ENCODE data around the gene KLF16.
A peak's percentile ranks its signal among the peaks of the same experiment; 100 is the strongest.

KLF16 gene

DNA sequence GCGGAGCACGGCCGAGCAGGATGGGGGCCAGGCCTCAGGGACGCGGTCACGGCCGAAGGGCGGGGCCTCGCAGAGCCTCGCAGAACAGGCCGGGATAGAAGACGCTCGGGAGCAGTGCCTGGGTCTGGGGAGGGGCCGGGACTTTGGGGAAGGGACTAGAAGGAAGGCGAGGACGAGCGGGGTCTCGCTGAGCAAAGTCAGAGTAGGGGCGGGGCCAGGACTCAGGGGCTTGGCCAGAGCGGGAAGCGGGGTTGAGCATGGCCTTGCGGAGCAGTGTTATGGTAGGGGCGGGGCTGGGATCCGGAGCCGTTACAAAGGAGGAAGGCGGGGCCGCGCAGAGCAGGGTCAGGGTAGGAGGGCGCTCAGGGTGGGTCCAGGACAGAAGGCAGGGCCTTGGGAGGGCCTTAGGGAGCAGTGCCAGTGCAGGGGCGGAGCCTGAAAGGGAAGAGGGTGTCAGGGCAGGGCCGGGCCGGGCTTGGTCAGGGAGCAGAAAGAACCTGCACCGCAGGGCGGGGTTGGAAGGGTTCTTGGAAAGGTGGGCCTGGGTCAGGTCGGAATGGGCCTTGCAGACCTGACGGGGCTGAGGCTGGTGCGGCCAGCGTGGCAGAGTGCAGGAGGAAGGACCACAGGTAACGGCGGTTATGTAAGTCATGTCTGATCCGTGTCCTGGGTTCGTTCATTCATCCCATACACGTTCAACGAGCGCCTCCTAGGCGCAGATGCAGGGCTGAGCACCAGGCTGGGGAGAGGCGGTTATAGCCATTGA, 50.8 kb downstream of the KLF16 start:
- DNase-seq (ENCODE audit: low read depth, low spot score): peak; percentile 73
- H3K27ac ChIP-seq: no peak overlapping the region

- DNase-seq (ENCODE audit: low read depth, low spot score): no peak
- H3K27ac ChIP-seq: no peak within 1 kb of the TSS
These were observed 51.4 kb downstream of the KLF16 start, which contains the start of gene ATP8B3 for GRCh38 chr19:1811942-1812425. TSS of gene ATP8B3 (minus strand) at chr19:1812276. CDS start at chr19:1811736, 540 bp downstream.

DNA sequence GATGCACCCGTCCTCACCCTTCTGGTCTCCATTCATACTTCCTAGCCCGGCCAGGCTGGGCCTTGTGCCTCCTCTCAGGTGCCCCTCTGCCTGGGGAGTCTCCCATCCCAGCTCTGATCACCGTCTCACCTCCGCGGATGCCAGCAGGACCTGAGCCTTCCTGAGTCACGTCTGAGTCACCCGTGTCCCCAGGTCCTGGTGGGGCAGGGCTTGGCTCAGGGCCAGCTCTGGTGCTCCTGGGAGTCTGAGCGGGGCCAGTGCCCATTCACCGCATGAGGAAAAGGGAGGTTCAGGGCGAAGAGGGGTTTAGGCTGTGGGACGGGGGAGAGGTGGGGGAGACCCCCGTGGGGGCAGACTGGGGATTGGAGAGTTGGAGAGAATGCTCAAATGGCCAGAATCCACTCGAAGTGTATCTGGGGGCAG, 51.9 kb downstream of the KLF16 start:
- DNase-seq (ENCODE audit: low read depth, low spot score): peak; percentile 29
- no peak overlapping the region for H3K27ac ChIP-seq

- DNase-seq (ENCODE audit: low read depth, low spot score): no peak
- no peak overlapping the region for H3K27ac ChIP-seq
These were observed 52.8 kb downstream of the KLF16 start for GRCh38 chr19:1810439-1811160.

- no peak overlapping the region for H3K27ac ChIP-seq
- no peak for DNase-seq (ENCODE audit: low read depth, low spot score)
These were observed 53.7 kb downstream of the KLF16 start for GRCh38 chr19:1809678-1810077.

DNA sequence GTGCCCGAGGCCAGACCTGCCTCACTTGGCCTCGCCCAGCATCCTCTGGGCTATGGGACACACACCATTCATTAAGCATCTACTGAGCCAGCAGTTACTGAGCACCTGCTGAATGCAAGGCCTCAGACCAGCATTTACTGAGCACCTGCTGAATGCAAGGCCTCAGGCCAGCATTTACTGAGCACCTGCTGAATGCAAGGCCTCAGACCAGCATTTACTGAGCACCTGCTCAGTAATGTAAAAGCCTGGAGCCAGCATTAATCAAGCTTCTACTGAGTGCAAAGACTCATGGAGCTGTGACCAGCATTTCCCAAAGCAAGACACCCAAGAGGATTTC, 55.0 kb downstream of the KLF16 start:
- no peak for DNase-seq (ENCODE audit: low read depth, low spot score)
- no peak overlapping the region for H3K27ac ChIP-seq

DNA sequence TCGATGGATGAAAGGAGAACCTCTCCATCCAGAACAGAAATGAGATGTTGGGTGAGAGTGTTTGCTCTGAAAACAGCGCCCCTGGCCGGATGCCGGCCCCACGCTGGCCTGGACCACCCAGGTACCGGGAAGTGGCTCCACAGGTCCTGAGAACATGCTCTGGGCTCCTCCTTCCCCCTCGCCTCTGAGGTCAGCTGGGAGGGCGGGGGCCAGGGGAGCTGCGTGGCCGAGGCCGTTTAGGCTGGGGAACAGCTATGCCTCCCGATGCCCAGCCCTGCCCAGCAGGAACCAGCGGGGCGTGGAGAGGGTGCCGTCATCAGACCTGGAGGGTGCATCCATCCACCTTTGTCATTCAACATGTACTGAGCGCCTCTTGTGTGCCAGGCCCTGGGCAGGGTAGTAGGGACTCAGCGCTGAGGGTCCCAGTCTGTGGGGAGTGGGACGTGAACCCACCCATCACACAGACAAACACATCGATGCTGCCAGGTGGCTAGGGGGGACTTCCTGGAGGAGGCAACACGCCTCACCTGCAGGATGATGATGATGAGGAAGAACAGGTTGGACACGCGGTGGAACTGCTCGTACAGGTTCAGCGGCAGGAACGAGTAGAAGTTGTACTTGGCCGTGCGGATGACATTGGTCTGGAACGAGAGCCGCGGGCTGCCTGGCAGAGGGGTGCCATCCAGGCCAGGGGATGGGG, 55.5 kb downstream of the KLF16 start:
- DNase-seq (ENCODE audit: low read depth, low spot score): no peak
- no peak overlapping the region for H3K27ac ChIP-seq

DNA sequence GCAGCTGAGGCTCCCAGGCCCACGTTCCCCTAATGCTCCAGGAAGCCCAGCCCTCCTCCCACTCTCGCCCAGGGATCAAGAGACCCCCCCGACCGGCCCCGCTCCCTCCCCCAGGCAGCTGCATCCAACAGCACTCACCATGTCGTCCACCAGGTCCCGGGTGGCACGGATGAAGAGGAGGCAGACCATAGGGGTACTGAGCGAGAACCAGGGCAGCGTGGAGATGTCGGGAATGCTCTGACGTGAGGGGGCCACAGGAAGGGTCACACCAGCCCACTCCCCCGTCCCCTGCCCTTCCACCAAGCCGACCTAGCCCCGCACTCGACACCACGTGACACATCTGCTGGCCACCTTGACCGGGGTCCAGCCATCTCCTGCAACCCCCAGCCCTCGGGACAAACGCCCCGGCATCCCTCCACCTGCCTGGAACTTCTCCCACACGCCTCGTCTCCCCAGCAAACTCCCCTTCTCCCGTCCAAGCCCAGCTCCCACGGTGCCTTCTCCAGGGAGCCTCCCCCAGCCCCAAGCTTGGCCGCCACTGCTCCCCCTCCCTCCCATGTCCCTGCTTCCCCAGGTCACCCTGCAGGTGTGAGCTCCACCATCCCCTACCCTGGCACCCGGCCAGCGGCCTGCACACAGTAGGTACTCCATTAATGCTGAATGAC, 56.2 kb downstream of the KLF16 start:
- no peak overlapping the region for H3K27ac ChIP-seq
- no peak for DNase-seq (ENCODE audit: low read depth, low spot score)

DNA sequence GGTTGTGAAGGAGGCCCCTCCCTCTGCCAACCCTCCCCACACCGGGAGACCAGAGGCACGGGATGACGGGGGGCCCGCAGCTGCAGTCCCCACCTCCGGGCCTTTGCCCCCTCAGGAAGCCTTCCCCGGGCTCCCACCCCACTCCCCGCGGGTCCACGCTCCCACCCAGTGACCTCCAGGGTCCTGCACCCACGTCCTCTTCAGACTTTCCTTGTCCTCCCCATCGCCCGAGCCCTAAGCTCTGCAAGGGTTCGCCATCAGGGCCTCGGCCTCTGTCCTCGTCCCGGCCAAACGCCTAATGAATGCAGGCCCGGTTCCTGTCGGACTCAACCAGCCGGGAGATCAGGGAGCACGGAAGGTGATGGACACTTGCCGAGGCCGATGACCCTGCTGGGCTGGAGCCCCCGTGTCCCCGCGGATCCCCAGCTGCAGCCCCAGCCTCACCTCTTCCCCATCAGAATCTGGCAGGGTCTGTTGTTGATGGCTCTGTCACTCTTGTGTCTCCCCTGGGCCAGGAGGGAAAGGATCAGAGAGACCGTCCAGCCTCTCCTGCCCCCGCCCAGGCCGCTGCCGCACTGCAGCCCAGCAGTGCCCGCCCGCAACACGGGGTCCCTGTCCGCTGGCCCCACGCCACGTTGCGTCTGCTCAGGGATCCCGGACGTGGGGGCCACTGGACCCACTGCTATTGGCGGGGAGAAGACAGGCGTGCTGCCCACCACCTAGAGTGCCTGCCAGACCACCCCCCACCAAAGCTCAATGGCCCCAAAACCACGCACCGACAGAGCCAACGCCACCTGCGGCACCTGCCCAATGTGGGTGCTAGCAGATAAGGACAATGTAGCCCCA, 57.0 kb downstream of the KLF16 start:
- DNase-seq (ENCODE audit: low read depth, low spot score): no peak
- no peak overlapping the region for H3K27ac ChIP-seq

GRCh38 chr19:1805401-1806183, 57.8 kb downstream of the KLF16 start:
- DNase-seq (ENCODE audit: low read depth, low spot score): no peak

DNA sequence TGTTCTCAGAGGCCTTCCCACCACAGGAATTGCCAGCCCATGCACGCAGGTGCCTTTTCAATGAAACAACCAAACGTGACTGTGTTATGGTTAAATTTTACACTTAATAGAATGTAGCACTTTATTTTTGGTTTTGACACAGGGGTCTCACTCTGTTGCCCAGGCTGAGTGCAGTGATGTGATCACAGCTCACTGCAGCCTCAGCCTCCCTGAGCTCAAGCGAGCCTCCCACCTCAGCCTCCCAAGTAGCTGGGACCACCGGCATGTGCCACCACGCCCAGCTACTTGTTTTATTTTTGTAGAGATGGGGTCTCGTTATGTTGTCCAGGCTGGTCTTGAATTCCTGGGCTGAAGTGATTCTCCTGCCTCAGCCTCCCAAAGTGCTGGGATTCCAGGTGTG, 58.5 kb downstream of the KLF16 start:
- no peak overlapping the region for H3K27ac ChIP-seq
- no peak for DNase-seq (ENCODE audit: low read depth, low spot score)

More at GRCh38 chr19:1805401-1806183, 57.8 kb downstream of the KLF16 start:
- no peak overlapping the region for H3K27ac ChIP-seq

All from epithelial cell of prostate (primary cell).